ENCODE results near the gene CHD2.

Gene CHD2

DNA sequence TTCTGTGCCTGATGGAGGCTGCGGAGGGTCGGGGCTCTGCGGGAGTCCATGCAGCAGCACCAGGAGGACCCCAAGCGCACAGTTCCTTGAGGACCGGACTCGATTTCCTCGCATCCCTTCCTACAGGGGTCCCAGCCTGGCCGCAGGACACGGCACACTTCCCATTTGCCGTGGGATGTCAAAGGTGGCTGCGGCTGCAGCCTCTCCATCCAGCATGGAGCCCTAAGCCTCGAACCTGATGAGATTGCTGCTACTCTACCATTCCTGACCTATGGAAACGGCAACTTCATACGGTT lies 148.2 kb downstream of the CHD2 start:
- Histone ChIP-seq H3K27ac (no peak overlapping the region), H3K4me3 (no peak overlapping the region)
- TF ChIP-seq, protein P1, sequence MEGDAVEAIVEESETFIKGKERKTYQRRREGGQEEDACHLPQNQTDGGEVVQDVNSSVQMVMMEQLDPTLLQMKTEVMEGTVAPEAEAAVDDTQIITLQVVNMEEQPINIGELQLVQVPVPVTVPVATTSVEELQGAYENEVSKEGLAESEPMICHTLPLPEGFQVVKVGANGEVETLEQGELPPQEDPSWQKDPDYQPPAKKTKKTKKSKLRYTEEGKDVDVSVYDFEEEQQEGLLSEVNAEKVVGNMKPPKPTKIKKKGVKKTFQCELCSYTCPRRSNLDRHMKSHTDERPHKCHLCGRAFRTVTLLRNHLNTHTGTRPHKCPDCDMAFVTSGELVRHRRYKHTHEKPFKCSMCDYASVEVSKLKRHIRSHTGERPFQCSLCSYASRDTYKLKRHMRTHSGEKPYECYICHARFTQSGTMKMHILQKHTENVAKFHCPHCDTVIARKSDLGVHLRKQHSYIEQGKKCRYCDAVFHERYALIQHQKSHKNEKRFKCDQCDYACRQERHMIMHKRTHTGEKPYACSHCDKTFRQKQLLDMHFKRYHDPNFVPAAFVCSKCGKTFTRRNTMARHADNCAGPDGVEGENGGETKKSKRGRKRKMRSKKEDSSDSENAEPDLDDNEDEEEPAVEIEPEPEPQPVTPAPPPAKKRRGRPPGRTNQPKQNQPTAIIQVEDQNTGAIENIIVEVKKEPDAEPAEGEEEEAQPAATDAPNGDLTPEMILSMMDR (IDR thresholded peaks at IDR 0.05): no peak
- DNase-seq (ENCODE audit: low spot score): no peak

DNA sequence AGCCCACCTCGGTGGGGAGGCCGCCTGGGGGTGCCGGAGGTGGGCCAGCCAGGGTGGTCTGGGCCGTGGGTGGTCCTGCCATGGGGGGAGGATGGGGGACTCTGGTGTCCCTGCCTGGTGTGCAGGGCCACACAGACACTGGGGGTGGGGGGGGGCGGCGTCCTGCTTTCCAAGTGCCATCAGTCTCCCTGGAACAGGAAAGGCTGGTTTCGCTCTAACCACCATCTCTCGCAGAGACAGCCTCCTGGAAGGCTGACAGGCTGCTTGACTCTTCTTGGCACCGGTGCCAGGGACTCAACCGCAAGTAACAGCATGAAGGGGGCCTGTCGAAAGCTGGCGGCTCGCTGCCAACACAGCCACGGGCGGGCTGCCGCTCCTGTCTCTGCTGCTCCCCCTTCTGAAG lies 148.6 kb downstream of the CHD2 start:
- TF ChIP-seq, protein P1 (IDR thresholded peaks at IDR 0.05): no peak
- no peak overlapping the region for H3K27ac ChIP-seq
- no peak for DNase-seq (ENCODE audit: low spot score)
- no peak overlapping the region for H3K4me3 ChIP-seq

DNA sequence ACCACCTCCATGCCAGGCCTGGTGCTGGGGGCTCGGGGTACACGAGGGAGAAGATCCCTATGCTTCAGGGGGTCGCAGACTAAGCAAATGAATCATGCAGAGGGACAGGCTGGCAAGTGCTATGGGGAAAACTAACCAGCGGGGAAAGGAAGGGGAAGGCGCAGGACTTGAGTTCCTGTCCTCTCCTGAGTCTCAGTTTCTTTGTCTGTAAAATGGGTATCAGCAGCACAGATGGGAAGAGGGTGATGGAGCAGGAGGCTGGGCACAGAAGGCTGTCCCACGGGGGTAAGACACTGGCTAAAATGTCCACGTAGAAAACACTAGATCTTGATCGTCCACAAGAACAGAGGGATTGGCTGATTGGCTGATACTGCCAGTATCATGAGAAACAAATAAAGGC lies 149.1 kb downstream of the CHD2 start:
- no peak for DNase-seq (ENCODE audit: low spot score)
- no peak overlapping the region for H3K27ac ChIP-seq
- TF ChIP-seq, protein P1 (IDR thresholded peaks at IDR 0.05): no peak
- H3K4me3 ChIP-seq: no peak overlapping the region

DNA sequence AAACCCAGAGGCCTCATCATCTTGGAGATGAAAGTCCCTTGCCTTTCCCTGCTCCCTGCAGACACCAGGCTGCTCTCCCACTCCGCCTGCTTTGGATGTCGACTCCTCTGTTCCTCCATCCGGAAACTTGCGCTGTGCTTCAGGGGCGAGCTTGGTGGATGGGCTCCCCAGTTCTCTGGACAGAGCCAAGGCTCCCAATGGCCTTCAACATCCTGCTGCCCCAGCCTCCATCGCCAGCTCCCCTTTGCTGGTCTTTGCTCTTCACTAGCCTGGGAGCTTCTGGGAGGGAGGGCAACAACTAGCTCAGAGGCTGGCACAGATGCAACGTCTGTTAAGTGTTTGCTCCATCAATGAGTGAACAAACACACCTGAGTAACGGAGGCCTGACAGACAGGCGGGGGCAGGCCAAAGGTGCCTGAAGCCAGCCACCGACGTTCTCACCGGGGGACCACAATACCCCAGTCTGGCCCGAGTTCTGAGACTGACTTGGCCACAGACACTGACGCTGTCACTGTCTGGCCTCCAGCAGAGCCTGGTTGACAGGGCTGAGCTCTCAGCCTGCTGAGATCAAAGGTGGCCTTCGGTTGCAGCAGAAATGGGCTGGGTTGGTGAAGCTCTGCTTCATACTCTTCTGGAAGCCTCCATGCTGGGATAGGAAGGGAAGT lies 149.9 kb downstream of the CHD2 start:
- TF ChIP-seq, protein P1 (IDR thresholded peaks at IDR 0.05): no peak
- no peak for DNase-seq (ENCODE audit: low spot score)
- Histone ChIP-seq H3K4me3 (no peak overlapping the region), H3K27ac (no peak overlapping the region)

DNA sequence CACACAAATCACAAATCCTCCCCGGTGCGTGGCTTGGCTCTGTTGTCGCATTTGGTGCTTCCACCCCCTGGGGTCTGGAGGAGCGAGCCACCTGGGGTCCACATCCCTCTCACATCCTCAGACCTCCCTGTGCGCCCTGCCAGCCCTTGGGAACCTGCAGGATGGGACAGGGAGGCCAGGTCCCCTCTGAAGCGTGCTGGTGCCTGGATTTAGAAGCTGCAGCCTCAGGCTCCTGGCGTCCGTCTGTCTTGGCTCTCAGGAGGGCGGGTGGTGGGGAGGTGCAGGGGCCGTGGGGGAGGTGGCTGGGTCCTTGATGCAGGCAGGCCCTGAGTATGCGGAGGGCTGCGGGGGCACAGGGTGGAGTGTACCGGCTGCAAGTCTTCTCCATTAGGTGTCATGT lies 150.5 kb downstream of the CHD2 start:
- no peak overlapping the region for H3K27ac ChIP-seq
- TF ChIP-seq, protein P1 (IDR thresholded peaks at IDR 0.05): no peak
- DNase-seq (ENCODE audit: low spot score): no peak

DNA sequence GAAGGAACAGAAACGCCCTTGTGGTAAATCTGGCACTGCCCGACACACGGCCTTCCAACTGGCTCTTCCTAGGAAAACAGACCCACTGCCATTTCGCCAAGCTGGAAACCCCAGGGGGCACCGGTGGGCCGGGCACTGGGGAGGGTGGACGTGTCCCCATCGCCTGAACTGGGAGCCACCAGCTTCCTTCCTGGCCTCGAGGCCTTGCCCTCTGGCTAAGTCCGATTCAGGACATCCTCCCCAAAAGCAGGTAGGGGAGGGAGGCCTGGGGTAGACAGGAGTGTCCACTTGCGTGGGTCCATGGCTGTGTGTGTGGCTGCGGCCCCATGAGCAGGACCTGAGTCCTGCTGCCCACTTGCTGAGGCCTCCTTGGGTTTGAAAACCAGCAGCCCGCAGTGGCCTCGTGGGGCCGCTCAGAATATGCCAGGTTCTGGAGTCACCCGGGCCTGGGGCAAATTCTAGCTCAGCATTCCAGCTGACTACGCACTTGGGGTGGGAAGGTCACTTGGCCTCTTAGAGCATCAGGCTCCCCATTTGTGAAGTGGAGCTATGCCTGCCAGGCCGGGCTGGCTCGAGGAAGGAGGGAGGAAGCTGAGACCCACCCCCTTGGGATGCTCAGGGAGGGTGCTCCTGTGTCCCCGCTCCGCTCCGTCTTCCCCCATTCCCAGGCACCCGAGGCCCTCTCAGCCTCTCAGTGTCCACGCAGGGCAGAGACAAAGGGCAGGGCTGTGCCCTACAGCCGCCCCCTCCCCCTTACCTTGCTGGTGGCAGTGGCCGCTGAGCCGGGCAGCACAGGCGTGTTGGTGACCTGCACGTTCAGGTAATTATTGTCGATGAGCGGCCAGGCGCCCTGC lies 151.3 kb downstream of the CHD2 start:
- H3K4me3 ChIP-seq: no peak overlapping the region
- no peak for DNase-seq (ENCODE audit: low spot score)
- no peak overlapping the region for H3K27ac ChIP-seq
- TF ChIP-seq, protein P1 (IDR thresholded peaks at IDR 0.05): no peak

More for the DNA sequence above, 150.5 kb downstream of the CHD2 start:
- H3K4me3 ChIP-seq: no peak overlapping the region
